Stimulated activated CD8-positive, alpha-beta memory T cell treated with anti-CD3 and anti-CD28 coated beads, Interleukin-4, amount 100 ng/mL, for 1 hour (primary cell): Measurements from ENCODE around the gene NIPSNAP2.
"Not testable (repeated sequence)": the region's sequence is repeated elsewhere in the genome, so short reads cannot be mapped to it uniquely, and the experiment has no call there.

ENCODE experiments used
- DNase-seq, 2 donors: peaks; one replicate each; pipeline ENCODE4 v3.0.0-alpha.2; 2020; ENCODE audit warnings: low read depth in 2 of 2, low spot score in 1 of 2

The NIPSNAP2 gene

DNA sequence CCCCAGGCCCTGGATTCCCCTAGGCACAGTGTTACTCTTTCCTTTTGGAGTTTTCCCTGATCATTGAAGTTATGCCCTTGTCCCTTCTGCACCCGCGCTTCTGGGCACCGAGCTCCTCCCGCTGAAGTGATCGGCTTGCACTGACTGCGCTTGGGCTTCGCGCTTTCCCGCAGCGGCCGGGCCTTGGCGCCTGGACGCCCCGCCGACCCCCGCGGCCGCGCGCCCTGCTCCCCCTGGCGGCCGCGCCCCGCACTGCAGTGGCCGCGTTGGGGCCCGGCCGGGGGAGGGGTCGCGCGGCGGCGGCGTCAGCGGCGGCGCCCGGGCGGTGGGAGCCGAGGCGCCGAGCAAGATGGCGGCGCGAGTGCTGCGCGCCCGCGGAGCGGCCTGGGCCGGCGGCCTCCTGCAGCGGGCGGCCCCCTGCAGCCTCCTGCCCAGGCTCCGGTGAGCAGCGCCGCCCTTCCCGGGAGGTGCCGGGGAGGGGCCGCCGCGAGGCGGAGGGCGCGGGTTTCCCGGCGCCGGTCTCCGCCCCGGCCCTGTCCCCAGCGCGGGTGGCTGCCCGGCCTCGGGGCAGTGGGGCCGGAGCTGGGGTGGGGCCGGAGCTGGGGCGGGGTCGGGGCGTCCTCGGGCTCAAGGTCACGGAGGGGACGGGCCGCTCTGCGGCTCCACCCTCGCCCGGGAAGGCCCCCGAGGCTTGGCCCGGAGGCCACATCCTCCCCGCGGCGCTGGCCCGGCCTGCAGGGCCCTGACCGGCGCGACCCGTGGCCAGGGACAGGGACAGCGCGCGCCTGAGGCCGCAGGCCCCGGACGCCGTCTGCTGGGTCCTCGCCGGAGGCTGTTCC, at the start of gene NIPSNAP2:
Gene NIPSNAP2, plus strand, starts transcription at position 325 of the 839 bp plus-strand sequence. Its CDS starts 25 bp downstream, at position 350.
- DNase-seq, result peak; percentile 14 to 19

DNA sequence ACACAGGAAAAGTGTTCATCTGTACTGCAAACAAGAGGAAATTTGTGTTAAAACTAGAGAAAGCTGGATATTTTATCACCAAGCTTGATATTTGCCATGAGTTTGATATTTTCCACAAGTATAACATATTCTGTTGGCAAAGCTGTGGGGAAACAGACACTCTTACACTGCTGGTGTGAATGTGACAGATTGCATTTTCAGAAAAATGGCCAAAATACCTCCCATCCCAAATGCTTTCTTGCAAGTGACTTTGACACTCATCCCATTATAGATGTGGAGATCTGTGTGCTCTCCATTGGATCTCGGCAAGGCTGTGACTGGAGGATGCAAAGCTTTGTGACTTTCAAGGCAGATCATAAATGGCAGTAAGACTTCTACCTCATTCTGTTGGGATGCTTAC, 46.6 kb upstream of the NIPSNAP2 start:
- DNase-seq, result no peak

DNA sequence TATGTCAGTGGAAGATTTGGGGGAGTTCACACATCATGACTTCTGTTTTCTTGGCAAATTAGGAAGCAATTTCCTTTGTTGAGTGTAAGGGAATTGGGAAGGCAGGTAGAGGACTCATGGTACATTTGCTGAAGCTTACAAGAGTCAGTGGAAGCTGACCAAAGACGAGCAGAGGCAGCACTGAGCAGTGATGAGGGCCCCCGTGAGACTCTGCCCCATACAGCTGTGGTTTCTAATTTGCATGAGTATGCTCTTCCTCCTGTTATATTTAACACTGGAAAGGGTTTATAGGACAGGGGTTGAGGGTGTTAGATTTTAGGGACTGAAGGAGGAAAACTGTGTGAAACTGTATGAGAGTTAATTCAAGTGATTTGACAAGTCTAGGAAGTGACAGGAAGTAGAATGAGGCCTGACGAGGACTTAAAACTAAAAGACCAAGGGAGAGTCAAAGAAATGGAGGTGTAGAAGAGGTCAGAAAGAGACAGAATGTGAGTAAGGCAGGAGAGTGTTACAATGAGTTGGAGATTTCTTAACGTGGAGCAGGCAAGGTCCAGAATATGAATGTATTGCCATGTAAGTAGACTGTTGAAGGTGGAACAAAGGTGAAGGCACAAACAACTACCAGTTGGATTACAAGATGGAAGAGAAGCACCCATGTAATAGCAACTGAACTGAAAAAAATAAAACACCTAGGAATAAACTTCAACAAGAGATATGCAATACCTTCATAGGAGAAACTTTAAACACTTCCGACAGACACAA, 36.2 kb upstream of the NIPSNAP2 start:
- DNase-seq, result no peak

DNA sequence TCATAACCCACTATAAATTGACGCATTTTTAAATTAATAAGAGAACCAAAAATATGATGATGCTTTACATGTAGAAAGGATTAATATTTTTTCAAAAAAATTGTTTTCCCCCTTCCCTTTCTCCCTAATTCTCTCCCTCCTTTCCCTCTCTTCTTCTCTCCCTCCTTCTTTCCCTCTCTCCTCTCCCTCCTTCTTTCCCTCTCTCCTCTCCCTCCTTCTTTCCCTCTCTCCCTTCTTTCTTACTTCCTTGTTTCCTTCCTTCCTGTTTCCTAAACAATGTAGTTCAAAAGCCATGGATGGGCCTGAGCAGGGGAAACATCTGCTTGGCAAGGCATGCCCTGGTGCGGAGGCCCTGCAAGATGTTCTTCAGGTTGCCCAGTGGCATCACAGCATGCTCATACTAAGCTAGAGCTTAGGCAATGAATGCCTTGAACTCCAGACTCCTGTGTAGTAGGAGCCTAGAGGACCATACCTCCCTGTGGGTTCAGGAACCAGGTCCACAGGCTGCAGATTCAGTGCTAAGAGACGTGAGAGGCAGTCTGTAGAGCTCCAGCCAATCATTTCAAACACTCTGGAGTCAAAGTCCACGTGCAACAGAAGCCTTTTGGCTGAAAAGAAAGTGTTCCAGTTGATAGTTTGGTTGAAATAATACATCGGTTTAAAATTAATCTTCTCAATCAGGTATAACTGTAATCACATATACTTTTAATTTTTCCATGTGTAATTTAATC, 32.8 kb upstream of the NIPSNAP2 start:
- DNase-seq, result no peak

DNA sequence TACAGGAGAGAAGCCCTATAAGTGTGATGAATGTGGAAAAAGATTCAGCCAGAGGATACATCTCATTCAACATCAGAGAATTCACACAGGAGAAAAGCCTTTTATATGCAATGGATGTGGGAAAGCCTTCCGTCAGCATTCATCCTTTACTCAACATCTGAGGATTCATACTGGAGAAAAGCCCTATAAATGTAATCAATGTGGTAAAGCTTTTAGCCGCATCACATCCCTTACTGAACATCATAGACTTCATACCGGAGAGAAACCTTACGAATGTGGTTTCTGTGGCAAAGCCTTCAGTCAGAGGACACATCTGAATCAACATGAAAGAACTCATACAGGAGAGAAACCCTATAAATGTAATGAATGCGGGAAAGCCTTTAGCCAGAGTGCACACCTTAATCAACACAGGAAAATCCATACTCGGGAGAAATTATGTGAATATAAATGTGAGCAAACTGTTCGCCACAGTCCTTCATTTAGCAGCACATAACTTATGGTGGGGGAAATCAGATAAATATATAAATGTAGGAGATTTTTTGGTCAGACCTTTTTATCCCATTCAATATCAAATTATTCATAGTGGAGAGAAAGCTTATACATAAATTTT, 24.8 kb upstream of the NIPSNAP2 start:
- DNase-seq, result no peak

DNA sequence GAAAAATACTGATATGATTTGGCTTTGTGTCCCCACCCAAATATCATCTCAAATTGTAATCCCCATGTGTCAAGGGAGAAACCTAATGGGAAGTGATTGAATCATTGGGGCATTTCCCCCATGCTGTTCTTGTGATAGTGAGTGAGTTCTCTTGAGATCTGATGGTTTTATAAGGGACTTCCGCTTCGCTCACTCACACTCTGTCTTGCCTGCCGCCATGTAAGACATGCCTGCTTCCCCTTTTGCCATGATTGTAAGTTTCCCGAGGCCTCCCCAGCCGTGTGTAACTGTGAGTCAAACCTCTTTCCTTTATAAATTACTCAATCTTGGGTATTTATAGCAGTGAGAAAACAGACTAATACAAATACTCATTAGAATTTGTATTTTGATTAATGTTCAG, 17.8 kb upstream of the NIPSNAP2 start:
- no peak for DNase-seq

DNA sequence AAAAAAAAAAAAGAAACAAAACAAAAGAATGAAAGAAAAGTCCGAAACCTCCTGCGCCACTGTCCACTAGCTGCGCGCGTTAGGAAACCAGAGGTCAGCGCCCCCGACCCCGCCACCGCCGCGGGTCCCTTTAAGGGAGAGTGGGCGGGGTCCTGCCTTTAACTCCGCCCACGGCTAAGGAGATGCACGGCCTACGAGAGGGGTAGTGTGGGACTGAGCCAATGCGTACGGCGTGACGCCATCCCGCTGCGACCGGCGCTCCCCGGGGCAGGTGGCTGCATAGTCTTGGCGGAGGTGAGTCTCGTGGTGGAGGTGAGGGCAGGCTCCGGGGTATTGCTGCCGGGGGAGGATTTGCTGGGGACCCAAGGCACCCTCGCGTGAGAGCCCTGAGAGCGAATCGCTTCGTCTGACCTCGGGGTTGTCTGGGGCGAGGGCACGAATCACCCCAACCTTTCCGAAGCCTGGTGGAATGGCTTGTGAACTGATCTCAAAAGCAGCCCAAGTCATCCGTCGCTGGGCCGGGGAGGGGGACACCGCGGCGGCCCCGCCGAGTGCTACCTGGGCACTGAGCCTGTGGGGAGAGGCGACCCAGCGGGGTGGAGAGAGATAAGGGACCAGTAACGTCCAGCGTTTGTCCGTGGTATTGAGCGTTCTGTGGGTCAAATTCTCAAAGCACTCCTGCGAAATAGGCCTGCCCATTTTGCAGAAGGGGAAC, 12.6 kb upstream of the NIPSNAP2 start, which contains the start of gene MRPS17:
Gene MRPS17, plus strand, starts transcription at position 241 of the 715 bp plus-strand sequence. CDS start 1,319 bp downstream, outside the sequence.
- peak; percentile 74 to 83 for DNase-seq

DNA sequence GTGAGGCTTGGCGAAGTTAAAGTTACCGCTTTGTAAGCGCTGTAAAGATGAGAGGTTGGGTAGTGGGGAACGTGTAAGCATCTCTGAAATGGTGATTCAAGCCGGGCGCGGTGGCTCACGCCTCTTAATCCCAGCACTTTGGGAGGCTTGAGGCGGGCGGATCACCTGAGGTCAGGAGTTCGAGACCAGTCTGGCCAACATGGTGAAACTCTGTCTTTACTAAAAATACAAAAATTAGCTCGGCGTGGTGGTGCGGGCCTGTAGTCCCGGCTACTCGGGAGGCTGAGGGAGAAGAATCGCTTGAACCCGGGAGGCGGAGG, 12.1 kb upstream of the NIPSNAP2 start:
- DNase-seq, result not testable (repeated sequence)

DNA sequence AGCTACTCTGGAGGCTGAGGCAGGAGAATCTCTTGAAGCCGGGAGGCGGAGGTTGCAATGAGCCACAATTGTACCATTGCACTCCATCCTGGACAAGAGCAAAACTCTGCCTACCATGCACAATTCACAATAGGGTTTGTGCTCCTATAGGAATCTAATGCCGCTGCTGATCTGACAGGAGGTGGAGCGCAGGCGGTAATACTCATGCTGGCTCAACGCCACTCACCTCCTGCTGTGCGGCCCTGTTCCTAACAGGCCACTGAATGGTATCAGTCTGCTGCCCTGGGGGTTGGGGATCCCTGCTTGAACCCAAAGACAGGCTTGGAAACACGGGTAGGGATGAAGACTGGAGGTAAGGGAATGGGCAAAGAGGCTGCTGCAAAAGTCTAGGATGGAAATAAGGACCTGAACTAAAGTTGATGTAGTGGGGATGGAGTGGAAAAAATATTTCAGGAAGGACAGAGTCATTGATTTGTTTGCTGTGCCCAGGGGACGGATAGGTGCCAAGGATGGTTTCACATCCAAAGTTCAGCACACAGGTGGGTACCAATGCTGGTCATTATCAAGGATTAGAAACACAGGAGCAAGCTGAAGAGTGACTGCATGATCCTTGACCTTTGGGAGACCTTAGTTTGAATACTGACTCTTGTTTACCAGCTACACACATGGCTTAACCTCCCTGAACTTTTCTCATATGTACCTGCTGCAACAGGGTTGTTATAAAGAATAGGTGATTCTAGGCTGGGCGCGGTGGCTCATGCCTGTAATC, 10.5 kb upstream of the NIPSNAP2 start:
- DNase-seq, result no peak

DNA sequence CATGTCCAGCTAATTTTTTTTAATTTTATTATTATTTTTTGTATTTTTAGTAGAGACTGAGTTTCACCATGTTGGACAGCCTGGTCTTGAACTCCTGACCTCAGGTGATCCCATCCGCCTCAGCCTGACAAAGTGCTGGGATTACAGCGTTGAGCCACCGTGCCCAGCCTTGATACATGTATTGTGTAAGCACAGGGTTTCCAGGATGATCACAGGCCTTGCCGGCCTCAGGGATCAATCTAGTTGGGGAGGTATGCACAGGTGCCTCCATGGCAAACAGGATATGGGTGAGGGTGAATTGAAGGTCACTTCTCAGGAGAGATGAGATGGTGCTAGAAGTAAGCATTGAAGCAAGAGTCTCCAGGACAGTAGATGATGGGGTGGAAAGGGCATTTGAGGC, 7.2 kb upstream of the NIPSNAP2 start:
- DNase-seq, result no peak

DNA sequence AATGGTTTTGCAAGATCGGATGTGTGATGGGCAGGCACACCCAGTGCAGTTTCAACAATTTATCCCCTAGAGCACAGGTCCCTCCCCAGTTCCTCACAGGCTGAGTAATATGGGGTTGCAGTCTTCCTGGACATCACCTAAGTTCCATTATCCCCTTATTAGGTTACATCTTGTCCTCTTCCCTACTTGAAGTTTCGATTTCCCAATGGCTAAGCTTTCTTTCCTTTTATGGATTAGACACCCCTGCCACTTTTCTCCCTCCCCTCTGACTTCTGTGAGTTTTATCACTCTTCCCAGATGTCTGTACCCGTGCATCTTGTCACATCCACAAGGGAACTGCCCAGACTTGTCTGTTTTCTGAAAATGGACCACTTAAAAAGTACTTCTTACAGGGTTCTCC, 2.4 kb upstream of the NIPSNAP2 start:
- DNase-seq, result no peak

DNA sequence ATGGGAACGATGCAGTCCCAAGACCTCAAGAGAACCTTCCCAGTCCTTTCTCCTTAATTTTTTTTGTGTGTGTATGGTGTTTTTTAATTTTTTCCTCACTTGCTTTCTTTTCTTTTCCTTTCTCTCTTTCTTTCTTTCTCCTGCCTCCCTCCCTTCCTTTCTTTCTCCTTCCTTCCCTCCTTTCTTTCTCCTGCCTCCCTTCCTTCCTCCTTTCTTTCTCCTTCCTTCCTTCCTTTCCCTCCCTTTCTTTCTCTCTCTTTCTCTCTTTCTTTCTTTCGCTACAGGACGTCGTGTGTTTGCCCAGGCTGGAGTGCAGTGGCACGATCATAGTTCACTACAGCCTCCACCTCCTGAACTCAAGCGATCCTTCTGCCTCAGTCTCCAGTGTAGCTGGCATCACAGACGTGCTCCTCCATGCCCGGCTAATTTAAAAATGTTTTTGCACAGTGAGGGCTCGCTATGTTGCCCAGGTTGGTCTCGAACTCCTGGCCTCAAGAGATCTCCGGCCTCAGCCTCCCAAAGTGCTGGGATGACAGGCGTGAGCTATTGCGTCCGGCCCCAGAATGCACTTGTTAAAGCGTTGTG, 709 bp upstream of the NIPSNAP2 start:
- no peak for DNase-seq

DNA sequence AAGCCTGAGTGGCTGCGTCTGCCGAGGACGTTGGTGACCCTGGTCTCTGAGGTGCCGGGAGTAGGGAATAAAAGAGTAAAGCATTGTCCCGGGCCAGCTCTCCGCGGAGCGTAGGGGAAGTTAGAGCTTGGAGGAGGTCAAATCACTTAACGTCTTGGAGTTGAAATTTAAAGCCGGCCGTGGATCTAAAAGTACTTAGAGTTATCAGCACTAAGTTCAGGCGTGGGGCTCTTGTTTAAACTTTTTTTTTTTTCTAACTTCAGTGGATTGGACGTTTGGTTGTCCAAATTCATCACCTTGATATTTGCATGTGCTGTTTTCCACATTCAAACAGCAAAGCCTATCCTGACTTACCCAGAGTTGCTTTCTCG, 700 bp downstream of the NIPSNAP2 start:
- DNase-seq, result no peak

DNA sequence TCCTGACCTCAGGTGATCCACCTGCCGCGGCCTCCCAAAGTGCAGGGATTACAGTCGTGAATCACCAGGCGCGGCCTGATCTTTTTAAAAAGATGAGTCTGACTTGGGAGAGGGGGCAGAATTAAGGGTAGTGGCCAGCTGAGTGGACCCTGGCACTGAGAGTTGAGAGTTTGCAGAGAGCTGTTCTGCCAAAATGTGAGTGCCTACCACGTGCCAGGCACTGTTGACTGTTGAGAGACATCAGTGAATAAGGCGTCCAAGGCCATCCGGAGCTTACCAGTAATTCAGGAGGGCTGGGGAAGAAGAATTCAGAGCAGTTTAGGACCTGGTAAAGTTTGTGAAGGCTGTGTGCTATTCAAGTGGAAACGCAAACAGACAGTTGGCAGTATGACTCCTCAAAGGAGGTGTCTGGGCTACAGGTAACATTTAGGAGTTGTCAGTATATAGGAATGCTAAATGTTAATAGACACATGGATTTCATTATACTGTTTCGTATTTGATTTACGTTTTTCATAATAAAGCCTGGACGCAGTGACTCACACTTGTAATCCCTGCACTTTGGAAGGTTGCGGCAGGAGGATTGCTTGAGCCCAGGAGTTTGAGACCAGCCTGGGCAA, 1.5 kb downstream of the NIPSNAP2 start:
- DNase-seq, result no peak

DNA sequence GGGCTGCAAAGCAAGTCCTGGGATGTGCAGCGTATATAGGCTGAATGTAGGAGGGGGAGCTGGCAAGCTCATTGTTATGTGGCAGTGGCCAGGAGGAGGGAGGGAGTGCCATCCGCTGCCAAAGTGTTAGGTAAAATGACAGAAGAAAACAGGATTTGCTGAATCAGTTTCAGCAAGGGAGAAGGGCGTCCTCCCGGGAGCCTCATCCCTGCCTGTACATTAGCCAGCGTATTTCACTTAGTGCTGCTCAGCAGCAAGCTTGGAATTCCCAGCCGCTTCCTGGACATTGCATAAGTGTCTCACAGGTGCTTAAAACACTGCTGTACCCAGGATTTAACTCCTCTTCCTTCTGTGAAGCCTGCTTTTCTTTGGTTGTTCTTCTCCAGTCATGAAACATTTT, 2.5 kb downstream of the NIPSNAP2 start:
- DNase-seq, result no peak

DNA sequence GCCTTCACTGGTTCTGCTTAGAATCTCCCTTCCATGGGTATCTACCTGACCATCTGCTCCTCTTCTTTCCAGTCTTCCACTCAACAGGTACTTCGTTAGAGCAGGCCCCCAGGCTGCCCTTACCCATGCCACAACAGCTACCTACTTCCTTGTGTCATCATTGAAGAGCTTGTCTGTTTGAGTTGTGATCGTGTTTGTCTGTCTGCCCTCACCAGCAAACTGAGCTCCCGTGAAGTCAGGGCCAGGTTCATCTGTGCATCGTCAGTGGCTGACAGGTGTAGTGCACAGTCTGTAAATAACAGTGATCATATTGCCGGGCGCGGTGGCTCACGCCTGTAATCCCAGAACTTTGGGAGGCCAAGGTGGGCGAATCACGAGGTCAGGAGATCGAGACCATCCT, 5.0 kb downstream of the NIPSNAP2 start:
- no peak for DNase-seq

DNA sequence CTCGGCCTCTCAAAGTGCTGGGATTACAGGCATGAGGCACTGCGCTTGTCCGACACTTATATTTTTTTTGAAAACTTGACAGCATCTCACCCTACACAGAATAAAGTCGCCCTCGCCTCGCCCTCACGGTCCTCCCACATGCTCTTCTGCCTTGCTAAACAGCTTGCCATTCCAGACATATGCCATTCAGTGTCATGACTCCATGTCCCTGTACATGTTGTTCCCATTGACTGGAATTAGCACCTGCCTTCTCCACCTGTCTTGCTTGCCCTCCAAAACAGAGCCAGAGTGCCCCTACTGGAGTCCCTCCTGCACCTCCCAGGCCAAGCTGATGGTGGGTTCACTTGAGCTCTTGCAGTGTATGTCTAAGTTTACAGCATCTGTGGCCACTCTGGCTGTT, 6.2 kb downstream of the NIPSNAP2 start:
- no peak for DNase-seq

DNA sequence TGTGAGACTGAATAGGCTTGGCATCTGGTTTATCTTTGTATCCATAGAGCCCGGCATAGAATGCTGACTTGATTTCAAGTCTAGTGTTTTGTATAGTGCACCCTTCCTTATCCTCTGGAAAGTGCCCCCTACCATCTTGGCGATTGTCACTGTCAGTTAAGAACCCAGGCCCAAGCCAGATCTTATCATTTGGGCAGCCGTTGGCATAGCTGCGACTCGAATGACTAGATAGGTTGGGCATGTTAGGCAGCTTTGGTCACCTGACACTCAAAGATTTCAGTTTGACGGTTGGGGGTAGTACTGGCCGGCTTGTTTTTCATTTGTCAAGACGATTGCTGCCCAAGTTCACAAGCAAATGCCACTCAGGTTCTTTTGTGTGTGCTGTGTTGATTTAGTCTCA, 6.6 kb downstream of the NIPSNAP2 start:
- DNase-seq, result no peak

DNA sequence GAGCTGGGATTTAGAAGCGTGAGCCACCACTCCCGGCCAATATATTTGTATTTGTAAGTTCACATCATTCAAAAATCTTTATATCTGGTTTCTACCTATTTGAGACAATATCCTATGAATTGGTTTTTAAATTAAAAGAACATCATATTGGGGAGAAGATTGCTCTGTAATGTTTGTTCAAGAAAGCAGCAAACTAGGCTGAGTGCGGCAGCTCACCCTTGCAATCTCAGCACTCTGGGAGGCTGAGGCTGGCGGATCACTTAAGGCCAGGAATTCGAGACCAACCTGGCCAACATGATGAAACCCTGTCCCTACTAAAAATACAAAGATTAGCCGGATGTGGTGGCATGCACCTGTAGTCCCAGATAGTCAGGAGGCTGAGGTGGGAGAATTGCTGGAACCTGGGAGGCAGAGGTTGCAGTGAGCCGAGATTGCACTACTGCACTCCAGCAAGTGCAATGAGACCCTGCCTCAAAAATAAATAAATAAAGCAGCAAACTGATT, 9.4 kb downstream of the NIPSNAP2 start:
- DNase-seq, result no peak
